ENCODE measurements around the gene C1orf232.

Gene C1orf232

GRCh38 chr1:26158271-26158907 is 10.4 kb downstream of the C1orf232 start:
- no peak overlapping the region for H3K27ac ChIP-seq (ENCODE audit: low read depth in 2 of 2, low read length in 2 of 2)
- H3K27me3 ChIP-seq (ENCODE audit: control insufficient read depth in 2 of 2, insufficient read depth in 2 of 2, low read length in 2 of 2) = peaks cover 20 to 21% of the 10 kb centered on the region in 2 donors
- H3K4me3 ChIP-seq (ENCODE audit: low read length in 2 of 2) = no peak overlapping the region
- no peaks in the 10 kb centered on the region for H3K36me3 ChIP-seq (ENCODE audit: control insufficient read depth in 2 of 2, insufficient read depth in 2 of 2, low read length in 2 of 2)
- H3K9ac ChIP-seq (ENCODE audit: low read depth in 1 of 2, low read length in 2 of 2) = no peak overlapping the region
- H3K9me3 ChIP-seq (ENCODE audit: control insufficient read depth in 2 of 2, low read length in 2 of 2) = no peaks in the 10 kb centered on the region
- H3K4me1 ChIP-seq (ENCODE audit: control insufficient read depth in 2 of 2, insufficient read depth in 2 of 2, low read length in 2 of 2) = peaks cover 6 to 7% of the 10 kb centered on the region in 2 donors

- Histone ChIP-seq H3K27me3 (ENCODE audit: control insufficient read depth in 2 of 2, insufficient read depth in 2 of 2, low read length in 2 of 2) (peaks cover 13 to 16% of the 10 kb centered on the region in 2 donors), H3K9me3 (ENCODE audit: control insufficient read depth in 2 of 2, low read length in 2 of 2) (no peaks in the 10 kb centered on the region), H3K27ac (ENCODE audit: low read depth in 2 of 2, low read length in 2 of 2) (no peak overlapping the region), H3K36me3 (ENCODE audit: control insufficient read depth in 2 of 2, insufficient read depth in 2 of 2, low read length in 2 of 2) (no peaks in the 10 kb centered on the region), H3K4me1 (ENCODE audit: control insufficient read depth in 2 of 2, insufficient read depth in 2 of 2, low read length in 2 of 2) (peaks cover 3 to 5% of the 10 kb centered on the region in 2 donors), H3K9ac (ENCODE audit: low read depth in 1 of 2, low read length in 2 of 2) (no peak overlapping the region), H3K4me3 (ENCODE audit: low read length in 2 of 2) (no peak overlapping the region)
Observed at GRCh38 chr1:26156285-26157038, 12.3 kb downstream of the C1orf232 start.

- Histone ChIP-seq H3K36me3 (ENCODE audit: control insufficient read depth in 2 of 2, insufficient read depth in 2 of 2, low read length in 2 of 2) (no peaks in the 10 kb centered on the region), H3K9ac (ENCODE audit: low read depth in 1 of 2, low read length in 2 of 2) (no peak overlapping the region), H3K4me1 (ENCODE audit: control insufficient read depth in 2 of 2, insufficient read depth in 2 of 2, low read length in 2 of 2) (no peaks in the 10 kb centered on the region), H3K4me3 (ENCODE audit: low read length in 2 of 2) (no peak overlapping the region), H3K9me3 (ENCODE audit: control insufficient read depth in 2 of 2, low read length in 2 of 2) (no peaks in the 10 kb centered on the region), H3K27me3 (ENCODE audit: control insufficient read depth in 2 of 2, insufficient read depth in 2 of 2, low read length in 2 of 2) (peaks cover 7 to 10% of the 10 kb centered on the region in 2 donors), H3K27ac (ENCODE audit: low read depth in 2 of 2, low read length in 2 of 2) (peak overlapping the region in 1 of 2 donors; percentile 9)
Observed at GRCh38 chr1:26155370-26156284, 13.1 kb downstream of the C1orf232 start.

- H3K4me3 ChIP-seq (ENCODE audit: low read length in 2 of 2) = no peak overlapping the region
- H3K9me3 ChIP-seq (ENCODE audit: control insufficient read depth in 2 of 2, low read length in 2 of 2) = no peaks in the 10 kb centered on the region
- H3K9ac ChIP-seq (ENCODE audit: low read depth in 1 of 2, low read length in 2 of 2) = no peak overlapping the region
- no peaks in the 10 kb centered on the region for H3K36me3 ChIP-seq (ENCODE audit: control insufficient read depth in 2 of 2, insufficient read depth in 2 of 2, low read length in 2 of 2)
- H3K27me3 ChIP-seq (ENCODE audit: control insufficient read depth in 2 of 2, insufficient read depth in 2 of 2, low read length in 2 of 2) = peaks cover 7 to 10% of the 10 kb centered on the region in 2 donors
- no peak overlapping the region for H3K27ac ChIP-seq (ENCODE audit: low read depth in 2 of 2, low read length in 2 of 2)
- no peaks in the 10 kb centered on the region for H3K4me1 ChIP-seq (ENCODE audit: control insufficient read depth in 2 of 2, insufficient read depth in 2 of 2, low read length in 2 of 2)
Observed at GRCh38 chr1:26154750-26155149, 14.0 kb downstream of the C1orf232 start.

- Histone ChIP-seq H3K9ac (ENCODE audit: low read depth in 1 of 2, low read length in 2 of 2) (no peak overlapping the region), H3K4me3 (ENCODE audit: low read length in 2 of 2) (no peak overlapping the region), H3K27me3 (ENCODE audit: control insufficient read depth in 2 of 2, insufficient read depth in 2 of 2, low read length in 2 of 2) (peaks cover 8 to 10% of the 10 kb centered on the region in 2 donors), H3K27ac (ENCODE audit: low read depth in 2 of 2, low read length in 2 of 2) (no peak overlapping the region), H3K9me3 (ENCODE audit: control insufficient read depth in 2 of 2, low read length in 2 of 2) (no peaks in the 10 kb centered on the region), H3K4me1 (ENCODE audit: control insufficient read depth in 2 of 2, insufficient read depth in 2 of 2, low read length in 2 of 2) (no peaks in the 10 kb centered on the region), H3K36me3 (ENCODE audit: control insufficient read depth in 2 of 2, insufficient read depth in 2 of 2, low read length in 2 of 2) (no peaks in the 10 kb centered on the region)
Observed at GRCh38 chr1:26153966-26154532, 14.7 kb downstream of the C1orf232 start.

- no peak overlapping the region for H3K9ac ChIP-seq (ENCODE audit: low read depth in 1 of 2, low read length in 2 of 2)
- peaks cover 0 to 6% of the 10 kb centered on the region in 2 donors for H3K27me3 ChIP-seq (ENCODE audit: control insufficient read depth in 2 of 2, insufficient read depth in 2 of 2, low read length in 2 of 2)
- H3K27ac ChIP-seq (ENCODE audit: low read depth in 2 of 2, low read length in 2 of 2) = no peak overlapping the region
- no peaks in the 10 kb centered on the region for H3K9me3 ChIP-seq (ENCODE audit: control insufficient read depth in 2 of 2, low read length in 2 of 2)
- H3K4me1 ChIP-seq (ENCODE audit: control insufficient read depth in 2 of 2, insufficient read depth in 2 of 2, low read length in 2 of 2) = peaks cover 0 to 2% of the 10 kb centered on the region in 2 donors
- no peak overlapping the region for H3K4me3 ChIP-seq (ENCODE audit: low read length in 2 of 2)
- no peaks in the 10 kb centered on the region for H3K36me3 ChIP-seq (ENCODE audit: control insufficient read depth in 2 of 2, insufficient read depth in 2 of 2, low read length in 2 of 2)
Observed at GRCh38 chr1:26148887-26149286, 19.9 kb downstream of the C1orf232 start.

GRCh38 chr1:26145960-26146294 is 22.8 kb downstream of the C1orf232 start:
- H3K36me3 ChIP-seq (ENCODE audit: control insufficient read depth in 2 of 2, insufficient read depth in 2 of 2, low read length in 2 of 2) = no peaks in the 10 kb centered on the region
- H3K27me3 ChIP-seq (ENCODE audit: control insufficient read depth in 2 of 2, insufficient read depth in 2 of 2, low read length in 2 of 2) = peaks cover 0 to 6% of the 10 kb centered on the region in 2 donors
- H3K4me3 ChIP-seq (ENCODE audit: low read length in 2 of 2) = no peak overlapping the region
- no peak overlapping the region for H3K27ac ChIP-seq (ENCODE audit: low read depth in 2 of 2, low read length in 2 of 2)
- no peaks in the 10 kb centered on the region for H3K9me3 ChIP-seq (ENCODE audit: control insufficient read depth in 2 of 2, low read length in 2 of 2)
- H3K9ac ChIP-seq (ENCODE audit: low read depth in 1 of 2, low read length in 2 of 2) = no peak overlapping the region
- peaks cover 0 to 2% of the 10 kb centered on the region in 2 donors for H3K4me1 ChIP-seq (ENCODE audit: control insufficient read depth in 2 of 2, insufficient read depth in 2 of 2, low read length in 2 of 2)

GRCh38 chr1:26145041-26145959 is 23.5 kb downstream of the C1orf232 start:
- H3K4me1 ChIP-seq (ENCODE audit: control insufficient read depth in 2 of 2, insufficient read depth in 2 of 2, low read length in 2 of 2) = peaks cover 0 to 2% of the 10 kb centered on the region in 2 donors
- H3K36me3 ChIP-seq (ENCODE audit: control insufficient read depth in 2 of 2, insufficient read depth in 2 of 2, low read length in 2 of 2) = no peaks in the 10 kb centered on the region
- no peak overlapping the region for H3K9ac ChIP-seq (ENCODE audit: low read depth in 1 of 2, low read length in 2 of 2)
- no peak overlapping the region for H3K27ac ChIP-seq (ENCODE audit: low read depth in 2 of 2, low read length in 2 of 2)
- H3K9me3 ChIP-seq (ENCODE audit: control insufficient read depth in 2 of 2, low read length in 2 of 2) = no peaks in the 10 kb centered on the region
- H3K4me3 ChIP-seq (ENCODE audit: low read length in 2 of 2) = no peak overlapping the region
- peaks cover 0 to 6% of the 10 kb centered on the region in 2 donors for H3K27me3 ChIP-seq (ENCODE audit: control insufficient read depth in 2 of 2, insufficient read depth in 2 of 2, low read length in 2 of 2)

- Histone ChIP-seq H3K9ac (ENCODE audit: low read depth in 1 of 2, low read length in 2 of 2) (no peak overlapping the region), H3K4me1 (ENCODE audit: control insufficient read depth in 2 of 2, insufficient read depth in 2 of 2, low read length in 2 of 2) (peaks cover 0 to 2% of the 10 kb centered on the region in 2 donors), H3K27me3 (ENCODE audit: control insufficient read depth in 2 of 2, insufficient read depth in 2 of 2, low read length in 2 of 2) (peaks cover 0 to 2% of the 10 kb centered on the region in 2 donors), H3K9me3 (ENCODE audit: control insufficient read depth in 2 of 2, low read length in 2 of 2) (no peaks in the 10 kb centered on the region), H3K4me3 (ENCODE audit: low read length in 2 of 2) (no peak overlapping the region), H3K36me3 (ENCODE audit: control insufficient read depth in 2 of 2, insufficient read depth in 2 of 2, low read length in 2 of 2) (no peaks in the 10 kb centered on the region), H3K27ac (ENCODE audit: low read depth in 2 of 2, low read length in 2 of 2) (no peak overlapping the region)
Observed at GRCh38 chr1:26142159-26142558, 26.6 kb downstream of the C1orf232 start.

Measured in mucosa of rectum (tissue), 2 donors.